CD14-positive monocyte (primary cell): ENCODE results near the gene DTNB. TPM values are rescaled to one million over a fixed set of nuclear protein-coding genes. Genes with fewer than 3 reads are reported as not detected.

Experiments used
- DNase-seq, 3 donors: peaks; one replicate each; pipeline ENCODE4 v3.0.0-alpha.2; 2011 to 2022
- H2AFZ ChIP-seq: 2 replicates; pipeline ENCODE4 v1.6.0; 2012; ENCODE audit warnings: mild to moderate bottlenecking, low read depth, low read length, inconsistent platforms; ENCODE audit not compliant: insufficient read depth, poor library complexity, severe bottlenecking
- H3K27ac ChIP-seq, 2 donors: 1 replicate in 1 of 2; 2 replicates in 1 of 2; pipeline ENCODE4 v1.5.1; 2012 to 2013; ENCODE audit warnings: low read length in 2 of 2, control low read depth in 1 of 2, inconsistent platforms in 1 of 2, low read depth in 1 of 2, mild to moderate bottlenecking in 1 of 2
- H3K27me3 ChIP-seq, 2 donors: one replicate each; pipeline versions ENCODE4 v1.6.0 to v1.6.1; 2011 to 2013; ENCODE audit warnings: low read length in 2 of 2; ENCODE audit not compliant: control insufficient read depth in 2 of 2, insufficient read depth in 2 of 2
- H3K36me3 ChIP-seq, 2 donors: replicated peaks in 1 of 2; 1 replicate in 1 of 2; 2 replicates in 1 of 2; pipeline versions ENCODE4 v1.5.1 to v1.6.1; 2012 to 2013; ENCODE audit warnings: low read length in 2 of 2, control low read depth in 1 of 2, inconsistent platforms in 1 of 2, mild to moderate bottlenecking in 1 of 2; ENCODE audit not compliant: insufficient read depth in 2 of 2, control insufficient read depth in 1 of 2
- H3K4me1 ChIP-seq, 2 donors: 1 replicate in 1 of 2; 2 replicates in 1 of 2; pipeline versions ENCODE4 v1.5.1 to v1.6.1; 2012 to 2013; ENCODE audit warnings: low read length in 2 of 2, control low read depth in 1 of 2, inconsistent platforms in 1 of 2, mild to moderate bottlenecking in 1 of 2, moderate library complexity in 1 of 2; ENCODE audit not compliant: insufficient read depth in 2 of 2, control insufficient read depth in 1 of 2
- H3K4me2 ChIP-seq: replicated peaks from 2 replicates; pipeline ENCODE3; 2012; ENCODE audit warnings: low read length, moderate library complexity, mild to moderate bottlenecking; ENCODE audit not compliant: poor library complexity, severe bottlenecking; ENCODE audit errors: extremely low read depth
- H3K4me3 ChIP-seq, 3 experiments: fragments of 200-600 bp in 1 of 3; sonication (generic) in 1 of 3; replicated peaks in 1 of 3; 1 replicate in 2 of 3; 2 replicates in 1 of 3; pipeline ENCODE4 v1.5.1; 2011 to 2013; ENCODE audit warnings: low read length in 3 of 3, mild to moderate bottlenecking in 3 of 3, control low read depth in 2 of 3, low read depth in 2 of 3, inconsistent platforms in 1 of 3, moderate library complexity in 1 of 3
- H3K79me2 ChIP-seq: 2 replicates; pipeline ENCODE4 v1.6.0; 2012; ENCODE audit warnings: mild to moderate bottlenecking, control low read depth, inconsistent platforms, low read length, moderate library complexity; ENCODE audit not compliant: insufficient read depth
- H3K9ac ChIP-seq: 2 replicates; pipeline ENCODE4 v1.6.0; 2017; ENCODE audit warnings: low read length, mild to moderate bottlenecking; ENCODE audit not compliant: insufficient read depth, poor library complexity, severe bottlenecking
- H3K9me3 ChIP-seq, 2 donors: replicated peaks in 1 of 2; 1 replicate in 1 of 2; 2 replicates in 1 of 2; pipeline versions ENCODE4 v1.5.1 to v1.6.1; 2012 to 2013; ENCODE audit warnings: low read length in 2 of 2, control low read depth in 1 of 2; ENCODE audit not compliant: control insufficient read depth in 1 of 2, insufficient read depth in 1 of 2
- H4K20me1 ChIP-seq: 2 replicates; pipeline ENCODE4 v1.6.0; 2012; ENCODE audit warnings: mild to moderate bottlenecking, low read length, control low read depth, moderate library complexity; ENCODE audit not compliant: insufficient read depth
- H3K27ac Mint-ChIP-seq, 7 donors: one replicate each; pipeline ENCODE4 v1.8.0; 2020; ENCODE audit warnings: mild to moderate bottlenecking in 7 of 7, mixed read lengths in 7 of 7, moderate library complexity in 6 of 7, inconsistent platforms in 2 of 7
- H3K27me3 Mint-ChIP-seq, 3 donors: one replicate each; pipeline ENCODE4 v1.8.0; 2021 to 2022; ENCODE audit warnings: low read depth in 3 of 3, mild to moderate bottlenecking in 3 of 3, mixed read lengths in 3 of 3, moderate library complexity in 3 of 3, inconsistent platforms in 1 of 3
- H3K36me3 Mint-ChIP-seq, 2 donors: one replicate each; pipeline ENCODE4 v1.8.0; 2020; ENCODE audit warnings: mixed read lengths in 2 of 2, inconsistent platforms in 1 of 2, mild to moderate bottlenecking in 1 of 2
- H3K4me1 Mint-ChIP-seq: one replicate; pipeline ENCODE4 v1.8.0; 2020; ENCODE audit warnings: mild to moderate bottlenecking, mixed read lengths
- H3K4me3 Mint-ChIP-seq, 2 donors: one replicate each; pipeline ENCODE4 v1.8.0; 2020; ENCODE audit warnings: mild to moderate bottlenecking in 2 of 2, mixed read lengths in 2 of 2, moderate library complexity in 1 of 2
- H3K9me3 Mint-ChIP-seq, 7 donors: one replicate each; pipeline ENCODE4 v1.8.0; 2020 to 2022; ENCODE audit warnings: mixed read lengths in 7 of 7, mild to moderate bottlenecking in 6 of 7, moderate library complexity in 6 of 7, inconsistent platforms in 2 of 7
- CTCF ChIP-seq: fragments of 200-600 bp; IDR thresholded peaks from one replicate; pipeline ENCODE4 v1.8.0; 2022; ENCODE audit warnings: antibody characterized with exemption, mild to moderate bottlenecking
- WGBS: methylation state at CpG from one replicate; pipeline ENCODE4 v1.1.5; 2013; ENCODE audit warnings: missing lambda C conversion rate; ENCODE audit not compliant: insufficient coverage; 5-methylcytosine and 5-hydroxymethylcytosine counted together
- intact Hi-C, 2 donors: fragments of 100-400 bp; cut with micrococcal nuclease; formaldehyde crosslinking; loops; one replicate each; pipeline versions ENCODE4 v1.15.0 to v1.15.1; 2023
- polyA plus RNA-seq, 3 donors: library from polyadenylated mRNA; depleted of rRNA in 1 of 3; unstranded in 2 of 3; stranded (reverse) in 1 of 3; fragments of 300-500 nt in 2 of 3; fragments of >200 nt in 1 of 3; fragmentation: Illumina TruSeq in 2 of 3; gene quantifications; 1 replicate in 2 of 3; 2 replicates in 1 of 3; pipeline ENCODE4 v1.2.3, GENCODE V29; 2012 to 2021

DTNB gene
- polyA plus RNA-seq, 3 donors, result 3.0 to 4.2 (median 3.3) TPM

GRCh38 chr2:25473758-25474340 is 199.5 kb downstream of the DTNB start:
- H3K9me3 ChIP-seq, result peaks cover 10% of the 10 kb centered on the region in 2 donors
- H3K79me2 ChIP-seq, result no peaks in the 10 kb centered on the region
- DNase-seq, result no peak
- H3K4me3 Mint-ChIP-seq, result no peak overlapping the region
- H4K20me1 ChIP-seq, result no peaks in the 10 kb centered on the region
- 100% methylated on average over 3 of the region's 12 CpGs for WGBS
- H3K27ac Mint-ChIP-seq, result no peak overlapping the region
- H3K9me3 Mint-ChIP-seq, result peaks cover 6 to 18% (median 17%) of the 10 kb centered on the region in 7 donors
- H2AFZ ChIP-seq, result no peak overlapping the region
- H3K4me1 ChIP-seq, result no peaks in the 10 kb centered on the region
- H3K36me3 Mint-ChIP-seq, result peaks cover 5 to 13% of the 10 kb centered on the region in 2 donors
- H3K27me3 ChIP-seq, result no peaks in the 10 kb centered on the region
- no peak overlapping the region for H3K9ac ChIP-seq
- no peak overlapping the region for H3K4me3 ChIP-seq
- H3K27ac ChIP-seq, result no peak overlapping the region
- H3K27me3 Mint-ChIP-seq, result no peaks in the 10 kb centered on the region
- H3K36me3 ChIP-seq, result no peaks in the 10 kb centered on the region
- H3K4me1 Mint-ChIP-seq, result no peaks in the 10 kb centered on the region
- TF ChIP-seq CTCF, result no peak
- intact Hi-C loops, result no loop called here
- H3K4me2 ChIP-seq, result no peak overlapping the region

GRCh38 chr2:25473131-25473530 is 200.2 kb downstream of the DTNB start:
- Mint-ChIP-seq H3K27ac (no peak overlapping the region), H3K9me3 (peaks cover 6 to 18% (median 17%) of the 10 kb centered on the region in 7 donors), H3K36me3 (peaks cover 5 to 10% of the 10 kb centered on the region in 2 donors), H3K4me1 (no peaks in the 10 kb centered on the region), H3K4me3 (no peak overlapping the region), H3K27me3 (no peaks in the 10 kb centered on the region)
- H3K4me2 ChIP-seq, result no peak overlapping the region
- H3K4me1 ChIP-seq, result no peaks in the 10 kb centered on the region
- H3K27ac ChIP-seq, result no peak overlapping the region
- H4K20me1 ChIP-seq, result no peaks in the 10 kb centered on the region
- H3K9ac ChIP-seq, result no peak overlapping the region
- H3K36me3 ChIP-seq, result no peaks in the 10 kb centered on the region
- no peak for DNase-seq
- intact Hi-C loops, result no loop called here
- H3K9me3 ChIP-seq, result peaks cover 10% of the 10 kb centered on the region in 2 donors
- no peak overlapping the region for H2AFZ ChIP-seq
- H3K79me2 ChIP-seq, result no peaks in the 10 kb centered on the region
- H3K4me3 ChIP-seq, result no peak overlapping the region
- TF ChIP-seq CTCF, result no peak
- WGBS, result 88% methylated on average over 1 of the region's 1 CpG
- H3K27me3 ChIP-seq, result no peaks in the 10 kb centered on the region
